ENCODE measurements around the gene TNS3. TPM values are rescaled to one million over a fixed set of nuclear protein-coding genes. Genes with fewer than 3 reads are reported as not detected.

Gene TNS3
- total RNA-seq, 1 donor from 2014 or later = 92.9 TPM

DNA sequence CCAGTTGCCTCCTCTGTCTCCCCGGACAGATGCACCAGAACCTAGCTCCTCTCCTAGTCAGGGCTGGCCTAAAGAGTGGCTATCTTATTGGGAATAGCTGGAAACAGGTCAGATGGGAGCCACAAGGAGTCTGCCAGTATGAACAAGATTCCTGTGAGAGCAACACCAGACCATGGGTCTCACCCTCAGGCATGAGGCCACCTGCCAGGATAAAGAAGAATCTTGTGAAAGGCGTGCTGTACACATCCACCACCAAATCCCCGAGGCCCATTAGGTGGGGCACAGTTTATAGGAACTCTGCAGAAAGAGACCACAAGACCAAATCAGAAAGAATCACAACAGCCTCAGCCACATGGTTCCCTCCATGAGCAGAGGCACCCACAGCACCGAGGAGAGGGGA lies 325.9 kb downstream of the TNS3 start:
- H4K20me1 ChIP-seq (ENCODE audit: insufficient read depth, low read length) = no peaks in the 10 kb centered on the region
- no peak overlapping the region for H3K9ac ChIP-seq (ENCODE audit: low read length)
- peaks cover 9% of the 10 kb centered on the region for H3K4me1 ChIP-seq (ENCODE audit: insufficient read depth, low read length)
- Mint-ChIP-seq H3K9me3 (ENCODE audit: unreplicated experiment) (peaks cover 4% of the 10 kb centered on the region), H3K4me1 (ENCODE audit: low read depth, unreplicated experiment) (peaks cover 23% of the 10 kb centered on the region), H3K27me3 (ENCODE audit: low read depth, unreplicated experiment) (peaks cover 18% of the 10 kb centered on the region), H3K27ac (ENCODE audit: unreplicated experiment) (no peak overlapping the region), H3K4me3 (ENCODE audit: unreplicated experiment) (no peak overlapping the region), H3K36me3 (ENCODE audit: low read depth, unreplicated experiment) (peaks cover 2% of the 10 kb centered on the region)
- H3K9me3 ChIP-seq (ENCODE audit: insufficient read depth, low read depth, low read length) = no peaks in the 10 kb centered on the region
- FAIRE-seq (no peak), DNase-seq (ENCODE audit: low read depth) (no peak)
- TF ChIP-seq, protein P1, sequence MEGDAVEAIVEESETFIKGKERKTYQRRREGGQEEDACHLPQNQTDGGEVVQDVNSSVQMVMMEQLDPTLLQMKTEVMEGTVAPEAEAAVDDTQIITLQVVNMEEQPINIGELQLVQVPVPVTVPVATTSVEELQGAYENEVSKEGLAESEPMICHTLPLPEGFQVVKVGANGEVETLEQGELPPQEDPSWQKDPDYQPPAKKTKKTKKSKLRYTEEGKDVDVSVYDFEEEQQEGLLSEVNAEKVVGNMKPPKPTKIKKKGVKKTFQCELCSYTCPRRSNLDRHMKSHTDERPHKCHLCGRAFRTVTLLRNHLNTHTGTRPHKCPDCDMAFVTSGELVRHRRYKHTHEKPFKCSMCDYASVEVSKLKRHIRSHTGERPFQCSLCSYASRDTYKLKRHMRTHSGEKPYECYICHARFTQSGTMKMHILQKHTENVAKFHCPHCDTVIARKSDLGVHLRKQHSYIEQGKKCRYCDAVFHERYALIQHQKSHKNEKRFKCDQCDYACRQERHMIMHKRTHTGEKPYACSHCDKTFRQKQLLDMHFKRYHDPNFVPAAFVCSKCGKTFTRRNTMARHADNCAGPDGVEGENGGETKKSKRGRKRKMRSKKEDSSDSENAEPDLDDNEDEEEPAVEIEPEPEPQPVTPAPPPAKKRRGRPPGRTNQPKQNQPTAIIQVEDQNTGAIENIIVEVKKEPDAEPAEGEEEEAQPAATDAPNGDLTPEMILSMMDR (IDR thresholded peaks at IDR 0.05; ENCODE audit: insufficient read depth, low read depth, low read length) = no peak
- TF ChIP-seq EZH2 (IDR thresholded peaks at IDR 0.05; ENCODE audit: insufficient read depth, low read length) = no peak
- no peak overlapping the region for H2AFZ ChIP-seq (ENCODE audit: low read depth, low read length)
- no peaks in the 10 kb centered on the region for H3K36me3 ChIP-seq (ENCODE audit: insufficient read depth, low read length)
- no peak overlapping the region for H3K4me3 ChIP-seq (ENCODE audit: insufficient read depth, low read depth, low read length)
- no peak overlapping the region for H3K4me2 ChIP-seq (ENCODE audit: low read length)
- H3K27me3 ChIP-seq (ENCODE audit: insufficient read depth, low read length) = no peaks in the 10 kb centered on the region
- no peaks in the 10 kb centered on the region for H3K79me2 ChIP-seq (ENCODE audit: insufficient read depth, low read length)
- H3K27ac ChIP-seq (ENCODE audit: low read depth, low read length) = no peak overlapping the region

DNA sequence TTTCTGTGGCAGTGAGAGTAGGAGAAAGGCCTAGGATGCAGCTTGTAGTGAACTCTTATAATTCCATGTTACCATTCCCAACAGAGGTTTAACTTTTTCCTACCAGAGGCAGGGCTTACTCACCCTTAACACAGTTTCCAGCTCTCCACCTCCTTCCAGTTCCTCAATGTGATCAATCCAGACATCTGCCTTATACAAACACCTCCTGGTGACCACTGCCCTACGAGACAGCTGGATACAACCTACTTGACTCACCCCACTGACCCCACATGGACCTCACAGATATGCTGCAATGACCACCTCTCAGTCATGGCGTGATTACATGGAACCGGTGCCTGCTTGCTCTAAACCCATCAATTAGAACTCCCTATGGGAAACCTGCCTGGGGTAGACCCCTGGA lies 326.5 kb downstream of the TNS3 start:
- Mint-ChIP-seq H3K27me3 (ENCODE audit: low read depth, unreplicated experiment) (peaks cover 18% of the 10 kb centered on the region), H3K27ac (ENCODE audit: unreplicated experiment) (no peak overlapping the region), H3K4me3 (ENCODE audit: unreplicated experiment) (peak overlapping the region; percentile 68), H3K9me3 (ENCODE audit: unreplicated experiment) (peaks cover 4% of the 10 kb centered on the region), H3K4me1 (ENCODE audit: low read depth, unreplicated experiment) (peaks cover 23% of the 10 kb centered on the region), H3K36me3 (ENCODE audit: low read depth, unreplicated experiment) (peaks cover 2% of the 10 kb centered on the region)
- Histone ChIP-seq H3K4me1 (ENCODE audit: insufficient read depth, low read length) (peaks cover 9% of the 10 kb centered on the region), H4K20me1 (ENCODE audit: insufficient read depth, low read length) (no peaks in the 10 kb centered on the region), H3K4me3 (ENCODE audit: insufficient read depth, low read depth, low read length) (no peak overlapping the region), H3K9ac (ENCODE audit: low read length) (no peak overlapping the region), H3K79me2 (ENCODE audit: insufficient read depth, low read length) (no peaks in the 10 kb centered on the region), H3K36me3 (ENCODE audit: insufficient read depth, low read length) (no peaks in the 10 kb centered on the region), H3K9me3 (ENCODE audit: insufficient read depth, low read depth, low read length) (no peaks in the 10 kb centered on the region), H2AFZ (ENCODE audit: low read depth, low read length) (no peak overlapping the region), H3K27ac (ENCODE audit: low read depth, low read length) (no peak overlapping the region), H3K4me2 (ENCODE audit: low read length) (no peak overlapping the region), H3K27me3 (ENCODE audit: insufficient read depth, low read length) (no peaks in the 10 kb centered on the region)
- DNase-seq (ENCODE audit: low read depth) = no peak
- TF ChIP-seq, protein P1 (IDR thresholded peaks at IDR 0.05; ENCODE audit: insufficient read depth, low read depth, low read length) = no peak
- no peak for TF ChIP-seq EZH2 (IDR thresholded peaks at IDR 0.05; ENCODE audit: insufficient read depth, low read length)
- FAIRE-seq = no peak

DNA sequence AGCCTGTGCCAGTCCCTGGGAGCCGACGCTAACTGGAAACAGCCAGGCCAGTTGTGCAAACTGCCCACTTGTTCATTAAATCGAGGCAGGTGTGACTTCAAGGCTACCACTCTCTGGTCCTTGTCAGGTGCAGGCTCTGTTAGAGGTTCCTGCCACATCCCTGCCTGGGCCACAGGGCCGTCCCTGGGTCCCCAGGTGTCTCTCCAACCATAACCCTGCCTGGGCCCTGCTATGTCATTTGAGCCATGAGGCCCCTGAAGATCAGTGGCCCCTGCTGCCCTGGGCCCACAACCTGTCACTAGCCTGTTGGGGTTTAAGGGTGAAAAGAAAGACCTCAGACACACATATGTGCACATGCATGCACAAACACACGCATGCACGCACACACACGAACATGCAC lies 326.9 kb downstream of the TNS3 start:
- Histone ChIP-seq H3K36me3 (ENCODE audit: insufficient read depth, low read length) (no peaks in the 10 kb centered on the region), H2AFZ (ENCODE audit: low read depth, low read length) (no peak overlapping the region), H3K4me3 (ENCODE audit: insufficient read depth, low read depth, low read length) (no peak overlapping the region), H3K9ac (ENCODE audit: low read length) (no peak overlapping the region), H3K9me3 (ENCODE audit: insufficient read depth, low read depth, low read length) (no peaks in the 10 kb centered on the region), H3K27me3 (ENCODE audit: insufficient read depth, low read length) (no peaks in the 10 kb centered on the region), H3K27ac (ENCODE audit: low read depth, low read length) (no peak overlapping the region), H4K20me1 (ENCODE audit: insufficient read depth, low read length) (no peaks in the 10 kb centered on the region), H3K4me1 (ENCODE audit: insufficient read depth, low read length) (peaks cover 9% of the 10 kb centered on the region), H3K79me2 (ENCODE audit: insufficient read depth, low read length) (no peaks in the 10 kb centered on the region), H3K4me2 (ENCODE audit: low read length) (peak overlapping the region; percentile 97)
- Mint-ChIP-seq H3K36me3 (ENCODE audit: low read depth, unreplicated experiment) (peaks cover 2% of the 10 kb centered on the region), H3K27me3 (ENCODE audit: low read depth, unreplicated experiment) (peaks cover 18% of the 10 kb centered on the region), H3K9me3 (ENCODE audit: unreplicated experiment) (peaks cover 4% of the 10 kb centered on the region), H3K4me1 (ENCODE audit: low read depth, unreplicated experiment) (peaks cover 23% of the 10 kb centered on the region), H3K4me3 (ENCODE audit: unreplicated experiment) (no peak overlapping the region), H3K27ac (ENCODE audit: unreplicated experiment) (no peak overlapping the region)
- DNase-seq (ENCODE audit: low read depth) (no peak), FAIRE-seq (no peak)
- TF ChIP-seq EZH2 (IDR thresholded peaks at IDR 0.05; ENCODE audit: insufficient read depth, low read length) = no peak
- TF ChIP-seq, protein P1 (IDR thresholded peaks at IDR 0.05; ENCODE audit: insufficient read depth, low read depth, low read length) = no peak
